Neutrophil (primary cell): Measurements from ENCODE around the gene DEFB118.
"Not testable (repeated sequence)": the region's sequence is repeated elsewhere in the genome, so short reads cannot be mapped to it uniquely, and the experiment has no call there.

ENCODE experiments used
- H3K27ac ChIP-seq: fragments of 200-600 bp; sonication (generic); 2 replicates; pipeline ENCODE4 v1.5.1; 2016; ENCODE audit warnings: mild to moderate bottlenecking, moderate library complexity
- H3K27me3 ChIP-seq: fragments of 200-600 bp; sonication (generic); 2 replicates; pipeline ENCODE4 v1.6.0; 2016; ENCODE audit warnings: mild to moderate bottlenecking
- H3K36me3 ChIP-seq: fragments of 200-600 bp; sonication (generic); 2 replicates; pipeline ENCODE4 v1.5.1; 2017
- H3K4me1 ChIP-seq, 2 experiments: fragments of 200-600 bp in 1 of 2; sonication (generic) in 1 of 2; 1 replicate in 1 of 2; 2 replicates in 1 of 2; pipeline versions ENCODE4 v1.5.1 to v1.6.1; 2013 to 2016; ENCODE audit warnings: low read depth in 1 of 2, low read length in 1 of 2, mild to moderate bottlenecking in 1 of 2, moderate library complexity in 1 of 2; ENCODE audit not compliant: control insufficient read depth in 1 of 2, insufficient read depth in 1 of 2
- H3K4me3 ChIP-seq, 2 experiments: fragments of 200-600 bp in 1 of 2; sonication (generic) in 1 of 2; 1 replicate in 1 of 2; 2 replicates in 1 of 2; pipeline ENCODE4 v1.5.1; 2013 to 2016; ENCODE audit warnings: low read depth in 1 of 2, low read length in 1 of 2, mild to moderate bottlenecking in 1 of 2, moderate library complexity in 1 of 2
- H3K9me3 ChIP-seq: fragments of 200-600 bp; sonication (generic); 2 replicates; pipeline ENCODE4 v1.5.1; 2016
- TF ChIP-seq, protein P1 (sequence below): fragments of 200-600 bp; sonication (generic); IDR thresholded peaks from 2 replicates; pipeline ENCODE4 v1.5.1; 2016; ENCODE audit warnings: antibody characterized with exemption

Gene DEFB118, protein sequence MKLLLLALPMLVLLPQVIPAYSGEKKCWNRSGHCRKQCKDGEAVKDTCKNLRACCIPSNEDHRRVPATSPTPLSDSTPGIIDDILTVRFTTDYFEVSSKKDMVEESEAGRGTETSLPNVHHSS

DNA sequence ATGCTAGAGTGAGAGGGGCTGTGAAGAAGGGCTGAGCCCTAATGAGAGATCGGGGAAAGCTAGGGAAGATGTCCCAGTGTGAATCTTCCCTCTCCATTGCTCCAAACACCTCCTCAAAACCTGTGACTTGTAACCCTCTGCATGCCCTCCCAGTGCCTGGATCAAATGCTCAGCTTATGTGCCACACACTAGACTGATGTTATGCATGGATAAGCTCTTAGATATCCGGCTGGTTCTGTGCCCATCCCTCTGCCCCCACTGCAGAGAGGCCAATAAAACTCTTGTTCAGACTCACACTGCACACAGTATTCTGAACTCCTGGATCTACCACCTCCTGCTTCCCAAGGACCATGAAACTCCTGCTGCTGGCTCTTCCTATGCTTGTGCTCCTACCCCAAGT, at the start of gene DEFB118:
Gene DEFB118 (plus strand): TSS at position 301 of the 400 bp plus-strand sequence. CDS start 50 bp downstream, at position 351.
- no peaks in the 10 kb centered on the region for H3K27me3 ChIP-seq
- no peaks in the 10 kb centered on the region for H3K4me1 ChIP-seq
- TF ChIP-seq, protein P1, sequence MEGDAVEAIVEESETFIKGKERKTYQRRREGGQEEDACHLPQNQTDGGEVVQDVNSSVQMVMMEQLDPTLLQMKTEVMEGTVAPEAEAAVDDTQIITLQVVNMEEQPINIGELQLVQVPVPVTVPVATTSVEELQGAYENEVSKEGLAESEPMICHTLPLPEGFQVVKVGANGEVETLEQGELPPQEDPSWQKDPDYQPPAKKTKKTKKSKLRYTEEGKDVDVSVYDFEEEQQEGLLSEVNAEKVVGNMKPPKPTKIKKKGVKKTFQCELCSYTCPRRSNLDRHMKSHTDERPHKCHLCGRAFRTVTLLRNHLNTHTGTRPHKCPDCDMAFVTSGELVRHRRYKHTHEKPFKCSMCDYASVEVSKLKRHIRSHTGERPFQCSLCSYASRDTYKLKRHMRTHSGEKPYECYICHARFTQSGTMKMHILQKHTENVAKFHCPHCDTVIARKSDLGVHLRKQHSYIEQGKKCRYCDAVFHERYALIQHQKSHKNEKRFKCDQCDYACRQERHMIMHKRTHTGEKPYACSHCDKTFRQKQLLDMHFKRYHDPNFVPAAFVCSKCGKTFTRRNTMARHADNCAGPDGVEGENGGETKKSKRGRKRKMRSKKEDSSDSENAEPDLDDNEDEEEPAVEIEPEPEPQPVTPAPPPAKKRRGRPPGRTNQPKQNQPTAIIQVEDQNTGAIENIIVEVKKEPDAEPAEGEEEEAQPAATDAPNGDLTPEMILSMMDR, result no peak
- H3K27ac ChIP-seq, result no peak within 1 kb of the TSS
- H3K9me3 ChIP-seq, result no peaks in the 10 kb centered on the region
- H3K4me3 ChIP-seq, result no peak within 1 kb of the TSS
- H3K36me3 ChIP-seq, result no peaks in the 10 kb centered on the region

DNA sequence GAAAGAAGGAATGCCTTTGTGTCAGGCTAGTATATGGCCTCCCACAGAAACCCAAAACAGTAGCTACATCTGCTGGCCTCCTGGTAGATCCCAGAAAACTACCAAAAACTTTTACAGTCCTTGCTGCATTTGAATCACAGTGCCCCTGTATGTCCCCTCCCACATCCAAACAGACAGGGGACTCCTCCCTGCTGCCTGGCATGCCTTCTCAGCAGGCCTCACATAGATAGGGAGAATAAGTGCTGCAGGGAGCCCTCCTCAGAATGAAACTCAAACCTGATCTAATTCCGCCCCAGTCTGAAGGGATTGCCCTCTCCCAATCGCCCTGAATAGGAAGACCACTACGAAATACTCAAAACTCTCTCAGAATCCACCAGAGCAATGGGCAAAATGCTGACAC, 45.9 kb upstream of the DEFB118 start:
- Histone ChIP-seq H3K27ac (no peak overlapping the region), H3K4me3 (no peak overlapping the region), H3K27me3 (no peaks in the 10 kb centered on the region), H3K4me1 (no peaks in the 10 kb centered on the region), H3K36me3 (no peaks in the 10 kb centered on the region), H3K9me3 (no peaks in the 10 kb centered on the region)
- TF ChIP-seq, protein P1, result no peak

DNA sequence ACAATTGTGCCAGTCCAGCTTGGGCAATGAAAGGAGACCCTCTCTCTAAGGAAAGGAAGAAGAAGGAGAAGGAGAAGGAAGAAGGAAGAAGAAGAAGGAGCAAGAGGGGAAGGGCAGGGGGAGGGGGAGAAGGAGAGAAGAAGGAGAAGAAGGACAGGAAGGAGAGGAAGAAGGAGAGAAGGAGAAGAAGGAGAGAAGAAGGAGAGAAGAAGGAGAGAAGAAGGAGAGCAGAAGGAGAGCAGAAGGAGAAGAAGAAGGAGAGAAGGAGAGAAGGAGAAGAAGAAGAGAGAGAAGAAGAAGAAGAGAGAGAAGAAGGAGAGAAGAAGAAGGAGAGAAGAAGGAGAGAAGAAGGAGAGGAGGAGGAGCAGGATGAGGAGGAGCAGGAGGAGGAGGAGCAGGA, 37.5 kb upstream of the DEFB118 start:
- H3K27ac ChIP-seq, result no peak overlapping the region
- no peaks in the 10 kb centered on the region for H3K9me3 ChIP-seq
- H3K36me3 ChIP-seq, result no peaks in the 10 kb centered on the region
- no peak overlapping the region for H3K4me3 ChIP-seq
- TF ChIP-seq, protein P1, result no peak
- H3K27me3 ChIP-seq, result no peaks in the 10 kb centered on the region
- H3K4me1 ChIP-seq, result no peaks in the 10 kb centered on the region

DNA sequence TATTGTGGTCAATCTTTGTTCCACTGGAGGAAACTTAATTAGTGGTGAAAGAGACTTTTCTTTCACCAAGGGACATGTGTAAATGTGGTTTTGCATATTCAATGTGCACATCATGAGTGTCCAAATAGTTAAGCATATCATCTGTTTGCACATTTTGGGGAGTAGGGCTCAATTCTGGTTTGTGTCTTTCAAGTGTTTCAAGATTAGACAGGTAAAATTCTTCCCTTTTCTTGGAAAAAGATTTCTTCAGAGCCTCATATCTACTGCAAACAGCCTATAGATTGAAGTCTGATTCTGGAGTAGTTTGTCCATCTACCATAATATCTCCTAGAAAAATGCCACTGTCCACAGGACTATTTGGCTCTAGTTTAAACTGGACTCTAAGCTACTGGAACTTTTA, 26.9 kb upstream of the DEFB118 start:
- H3K36me3 ChIP-seq, result no peaks in the 10 kb centered on the region
- H3K27ac ChIP-seq, result no peak overlapping the region
- no peak overlapping the region for H3K4me3 ChIP-seq
- H3K4me1 ChIP-seq, result no peaks in the 10 kb centered on the region
- TF ChIP-seq, protein P1, result no peak
- no peaks in the 10 kb centered on the region for H3K27me3 ChIP-seq
- H3K9me3 ChIP-seq, result no peaks in the 10 kb centered on the region

DNA sequence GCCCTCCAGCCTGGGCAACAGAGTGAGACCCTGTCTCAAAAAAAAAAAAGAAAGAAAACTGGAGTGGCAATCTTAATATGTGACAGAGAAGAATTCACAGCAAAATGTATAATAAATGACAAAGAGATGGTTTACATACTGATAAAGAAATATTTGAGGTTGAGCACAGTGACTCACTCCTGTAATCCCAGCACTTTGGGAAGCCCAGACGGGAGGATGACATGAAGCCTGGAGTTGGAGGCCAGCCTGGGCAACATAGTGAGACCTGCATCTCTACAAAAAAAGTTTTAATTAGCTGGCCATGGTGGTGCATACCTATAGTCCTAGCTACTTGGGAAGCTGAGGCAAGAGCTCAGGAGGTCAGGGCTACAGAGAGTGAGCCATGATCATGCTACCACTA, 12.4 kb upstream of the DEFB118 start:
- TF ChIP-seq, protein P1, result no peak

DNA sequence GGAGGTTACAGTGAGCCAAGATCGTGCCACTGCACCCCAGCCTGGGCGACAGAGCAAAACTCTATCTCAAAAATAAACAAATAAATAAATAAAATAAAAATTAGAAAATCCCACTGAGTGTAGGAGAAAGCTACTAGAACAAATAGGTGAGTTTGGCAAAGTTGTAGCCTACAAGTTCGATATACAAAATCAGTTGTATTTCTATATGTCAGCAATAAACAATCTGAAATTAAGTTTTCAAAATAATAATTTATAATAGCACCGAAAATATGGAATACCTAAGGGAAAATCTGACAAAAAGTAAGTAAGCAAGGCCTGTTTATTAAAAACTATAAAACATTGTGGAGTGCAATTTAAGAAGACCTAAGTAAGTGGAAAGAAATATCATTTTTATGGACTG, 5.1 kb upstream of the DEFB118 start:
- Histone ChIP-seq H3K27ac (no peak overlapping the region), H3K9me3 (no peaks in the 10 kb centered on the region), H3K4me1 (no peaks in the 10 kb centered on the region), H3K27me3 (no peaks in the 10 kb centered on the region), H3K4me3 (no peak overlapping the region), H3K36me3 (no peaks in the 10 kb centered on the region)
- TF ChIP-seq, protein P1, result no peak

More for the DNA sequence above, 12.4 kb upstream of the DEFB118 start:
- no peak overlapping the region for H3K4me3 ChIP-seq
- no peaks in the 10 kb centered on the region for H3K36me3 ChIP-seq
- no peaks in the 10 kb centered on the region for H3K27me3 ChIP-seq
- H3K27ac ChIP-seq, result no peak overlapping the region
- H3K4me1 ChIP-seq, result no peaks in the 10 kb centered on the region
- no peaks in the 10 kb centered on the region for H3K9me3 ChIP-seq

DNA sequence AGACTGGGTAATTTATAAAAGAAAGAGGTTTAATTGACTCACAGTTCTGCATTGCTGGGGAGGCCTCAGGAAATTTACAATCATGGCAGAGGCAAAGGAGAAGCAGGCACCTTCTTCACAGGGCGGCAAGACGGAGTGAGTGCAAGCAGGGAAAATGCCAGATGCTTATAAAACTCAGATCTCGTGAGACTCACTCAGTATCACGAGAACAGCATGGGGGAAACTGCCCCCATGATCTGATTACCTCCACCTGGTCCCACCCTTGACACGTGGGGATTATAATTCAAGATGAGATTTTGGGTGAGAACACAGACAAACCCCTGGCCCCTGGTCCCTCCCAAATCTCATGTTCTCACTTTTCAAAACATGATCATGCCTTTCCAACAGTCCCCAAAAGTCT, 4.1 kb upstream of the DEFB118 start:
- not testable (repeated sequence) for H3K27me3 ChIP-seq, H3K9me3 ChIP-seq, H3K4me3 ChIP-seq, H3K36me3 ChIP-seq, H3K4me1 ChIP-seq, H3K27ac ChIP-seq
